ENCODE results near the gene PLCB2. TPM values are rescaled to one million over a fixed set of nuclear protein-coding genes. Genes with fewer than 3 reads are reported as not detected.

Gene PLCB2
- polyA plus RNA-seq, 1 donor from 2014 or later, result 7.4 TPM

DNA sequence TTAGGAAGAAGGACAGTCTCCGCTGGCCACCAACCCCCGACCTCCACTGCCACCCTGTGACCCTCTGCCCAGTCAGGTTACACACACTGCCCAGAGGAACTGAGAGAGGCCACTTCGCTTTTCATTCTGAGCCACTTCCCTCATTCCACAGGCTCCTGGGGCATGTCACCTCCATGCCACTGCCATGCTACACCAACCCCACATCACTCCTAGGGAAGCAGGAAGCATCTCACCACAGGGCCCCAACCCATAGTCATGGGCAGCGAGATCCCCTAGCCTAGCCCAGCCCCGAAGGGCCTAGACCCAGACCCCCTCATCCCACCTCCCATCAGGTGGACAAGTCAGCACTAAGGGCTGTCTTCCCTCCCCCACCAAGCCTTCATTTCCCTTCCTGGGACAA is 1.4 kb downstream of the PLCB2 start:
- no peaks in the 10 kb centered on the region for H3K79me2 ChIP-seq (replicated peaks; ENCODE audit: insufficient read depth, low read length)
- H3K27me3 ChIP-seq (ENCODE audit: insufficient read depth, low read depth, low read length), result no peaks in the 10 kb centered on the region
- H3K9me2 ChIP-seq (ENCODE audit: insufficient read depth, low read length), result no peaks in the 10 kb centered on the region
- H3K36me3 ChIP-seq (ENCODE audit: insufficient read depth, low read length), result no peaks in the 10 kb centered on the region
- H4K20me1 ChIP-seq (ENCODE audit: insufficient read depth), result no peaks in the 10 kb centered on the region
- H2AFZ ChIP-seq (ENCODE audit: low read depth, low read length), result no peak overlapping the region
- H3F3A ChIP-seq (ENCODE audit: insufficient read depth, low read length, poor library complexity, severe bottlenecking), result no peaks in the 10 kb centered on the region
- no peak overlapping the region for H3K4me2 ChIP-seq (ENCODE audit: low read length)
- H3K9me3 ChIP-seq (ENCODE audit: low read length), result no peaks in the 10 kb centered on the region
- TF ChIP-seq TAF1 (IDR thresholded peaks at IDR 0.05; ENCODE audit: low read depth) (no peak), MXI1 (conservative IDR thresholded peaks at IDR 0.05; ENCODE audit: poor library complexity, severe bottlenecking) (no peak), RAD21 (conservative IDR thresholded peaks at IDR 0.05) (no peak), POLR2AphosphoS5 (IDR thresholded peaks at IDR 0.05) (no peak), SMC3 (conservative IDR thresholded peaks at IDR 0.05; ENCODE audit: poor library complexity) (no peak), EZH2 (IDR thresholded peaks at IDR 0.05; ENCODE audit: borderline replicate concordance, insufficient read depth, low read length, poor library complexity, severe bottlenecking) (no peak), EP300 (conservative IDR thresholded peaks at IDR 0.05; ENCODE audit: poor library complexity, severe bottlenecking) (no peak), REST (IDR thresholded peaks at IDR 0.05; ENCODE audit: borderline replicate concordance) (no peak)
- TF ChIP-seq, protein P1, sequence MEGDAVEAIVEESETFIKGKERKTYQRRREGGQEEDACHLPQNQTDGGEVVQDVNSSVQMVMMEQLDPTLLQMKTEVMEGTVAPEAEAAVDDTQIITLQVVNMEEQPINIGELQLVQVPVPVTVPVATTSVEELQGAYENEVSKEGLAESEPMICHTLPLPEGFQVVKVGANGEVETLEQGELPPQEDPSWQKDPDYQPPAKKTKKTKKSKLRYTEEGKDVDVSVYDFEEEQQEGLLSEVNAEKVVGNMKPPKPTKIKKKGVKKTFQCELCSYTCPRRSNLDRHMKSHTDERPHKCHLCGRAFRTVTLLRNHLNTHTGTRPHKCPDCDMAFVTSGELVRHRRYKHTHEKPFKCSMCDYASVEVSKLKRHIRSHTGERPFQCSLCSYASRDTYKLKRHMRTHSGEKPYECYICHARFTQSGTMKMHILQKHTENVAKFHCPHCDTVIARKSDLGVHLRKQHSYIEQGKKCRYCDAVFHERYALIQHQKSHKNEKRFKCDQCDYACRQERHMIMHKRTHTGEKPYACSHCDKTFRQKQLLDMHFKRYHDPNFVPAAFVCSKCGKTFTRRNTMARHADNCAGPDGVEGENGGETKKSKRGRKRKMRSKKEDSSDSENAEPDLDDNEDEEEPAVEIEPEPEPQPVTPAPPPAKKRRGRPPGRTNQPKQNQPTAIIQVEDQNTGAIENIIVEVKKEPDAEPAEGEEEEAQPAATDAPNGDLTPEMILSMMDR (IDR thresholded peaks at IDR 0.05; ENCODE audit: poor library complexity, severe bottlenecking), result no peak
- no peak overlapping the region for H3K27ac ChIP-seq (ENCODE audit: low read length)
- no peak overlapping the region for H3K9ac ChIP-seq (ENCODE audit: low read length)
- no peak overlapping the region for H3K4me3 ChIP-seq (ENCODE audit: low read length)

DNA sequence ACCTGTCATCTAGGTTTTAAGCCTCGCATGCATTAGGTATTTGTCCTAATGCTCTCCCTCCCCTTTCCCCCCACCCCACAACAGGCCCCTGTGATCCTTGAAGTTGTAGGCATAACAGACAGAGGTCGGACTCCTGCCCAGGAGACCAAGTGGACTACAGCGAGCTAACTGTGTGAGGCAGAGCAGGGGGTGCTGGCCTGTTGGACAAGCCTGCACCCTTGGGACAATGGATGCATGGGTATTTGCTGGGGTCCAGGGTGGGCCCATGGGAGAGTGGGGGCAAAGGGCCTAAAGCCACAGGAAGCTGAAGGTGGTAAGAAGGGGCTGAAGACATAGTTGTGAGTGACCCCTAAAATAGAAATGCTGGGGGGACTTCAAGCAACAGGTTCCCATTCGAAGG is 2.5 kb downstream of the PLCB2 start:
- Histone ChIP-seq H3K27me3 (ENCODE audit: insufficient read depth, low read depth, low read length) (no peaks in the 10 kb centered on the region), H3K79me2 (replicated peaks; ENCODE audit: insufficient read depth, low read length) (no peaks in the 10 kb centered on the region), H2AFZ (ENCODE audit: low read depth, low read length) (no peak overlapping the region), H3K4me3 (ENCODE audit: low read length) (no peak overlapping the region), H3K9me2 (ENCODE audit: insufficient read depth, low read length) (no peaks in the 10 kb centered on the region), H3K9ac (ENCODE audit: low read length) (no peak overlapping the region), H3K4me2 (ENCODE audit: low read length) (no peak overlapping the region), H3K9me3 (ENCODE audit: low read length) (no peaks in the 10 kb centered on the region), H3F3A (ENCODE audit: insufficient read depth, low read length, poor library complexity, severe bottlenecking) (no peaks in the 10 kb centered on the region), H4K20me1 (ENCODE audit: insufficient read depth) (no peaks in the 10 kb centered on the region), H3K27ac (ENCODE audit: low read length) (no peak overlapping the region), H3K36me3 (ENCODE audit: insufficient read depth, low read length) (no peaks in the 10 kb centered on the region)
- TF ChIP-seq, protein P1 (IDR thresholded peaks at IDR 0.05; ENCODE audit: poor library complexity, severe bottlenecking), result no peak
- TF ChIP-seq SMC3 (conservative IDR thresholded peaks at IDR 0.05; ENCODE audit: poor library complexity), result no peak
- no peak for TF ChIP-seq EP300 (conservative IDR thresholded peaks at IDR 0.05; ENCODE audit: poor library complexity, severe bottlenecking)
- no peak for TF ChIP-seq TAF1 (IDR thresholded peaks at IDR 0.05; ENCODE audit: low read depth)
- no peak for TF ChIP-seq MXI1 (conservative IDR thresholded peaks at IDR 0.05; ENCODE audit: poor library complexity, severe bottlenecking)
- TF ChIP-seq REST (IDR thresholded peaks at IDR 0.05; ENCODE audit: borderline replicate concordance), result no peak
- no peak for TF ChIP-seq RAD21 (conservative IDR thresholded peaks at IDR 0.05)
- TF ChIP-seq POLR2AphosphoS5 (IDR thresholded peaks at IDR 0.05), result no peak
- no peak for TF ChIP-seq EZH2 (IDR thresholded peaks at IDR 0.05; ENCODE audit: borderline replicate concordance, insufficient read depth, low read length, poor library complexity, severe bottlenecking)
